Spinal cord (tissue), 10 donors: Measurements from ENCODE around the gene PREP. TPM values are rescaled to one million over a fixed set of nuclear protein-coding genes. Genes with fewer than 3 reads are reported as not detected.

Source experiments
- DNase-seq, 6 donors: peaks; one replicate each; pipeline versions ENCODE4 v3.0.0 to v3.0.0-alpha.2; 2013 to 2015; ENCODE audit warnings: low spot score in 6 of 6, low read depth in 4 of 6
- H3K27ac ChIP-seq: one replicate; pipeline ENCODE4 v1.5.1; 2013; ENCODE audit warnings: low read depth, low read length, control low read depth
- H3K27me3 ChIP-seq: one replicate; pipeline ENCODE4 v1.6.1; 2013; ENCODE audit warnings: low read length; ENCODE audit not compliant: control insufficient read depth, insufficient read depth
- H3K36me3 ChIP-seq: one replicate; pipeline ENCODE4 v1.6.1; 2013; ENCODE audit warnings: low read length; ENCODE audit not compliant: control insufficient read depth, insufficient read depth
- H3K4me1 ChIP-seq: one replicate; pipeline ENCODE4 v1.6.1; 2013; ENCODE audit warnings: low read length; ENCODE audit not compliant: control insufficient read depth, insufficient read depth
- H3K4me3 ChIP-seq: one replicate; pipeline ENCODE4 v1.5.1; 2013; ENCODE audit warnings: low read depth, low read length, control low read depth
- H3K9me3 ChIP-seq: one replicate; pipeline ENCODE4 v1.6.1; 2013; ENCODE audit warnings: low read length; ENCODE audit not compliant: control insufficient read depth, insufficient read depth
- WGBS: methylation state at CpG from one replicate; pipeline ENCODE4 v1.1.5; 2013; ENCODE audit warnings: missing lambda C conversion rate; ENCODE audit not compliant: insufficient coverage; 5-methylcytosine and 5-hydroxymethylcytosine counted together
- polyA plus RNA-seq, 2 donors: library from polyadenylated mRNA; unstranded; fragments of 120-200 nt; gene quantifications; one replicate each; pipeline ENCODE4 v1.2.1, GENCODE V29; 2013; ENCODE audit not compliant: insufficient read length in 2 of 2
- total RNA-seq, 2 donors: library from RNA; depleted of rRNA in 1 of 2; stranded (reverse); fragments of 120-200 nt in 1 of 2; fragments of >200 nt in 1 of 2; gene quantifications; one replicate each; pipeline versions ENCODE4 v1.2.3 to v1.2.4, GENCODE V29; 2013 to 2014
- donor health status: healthy.

PREP gene
- total and polyA plus RNA-seq, 4 donors, result 21.5 to 40.4 (median 35.3) TPM

DNA sequence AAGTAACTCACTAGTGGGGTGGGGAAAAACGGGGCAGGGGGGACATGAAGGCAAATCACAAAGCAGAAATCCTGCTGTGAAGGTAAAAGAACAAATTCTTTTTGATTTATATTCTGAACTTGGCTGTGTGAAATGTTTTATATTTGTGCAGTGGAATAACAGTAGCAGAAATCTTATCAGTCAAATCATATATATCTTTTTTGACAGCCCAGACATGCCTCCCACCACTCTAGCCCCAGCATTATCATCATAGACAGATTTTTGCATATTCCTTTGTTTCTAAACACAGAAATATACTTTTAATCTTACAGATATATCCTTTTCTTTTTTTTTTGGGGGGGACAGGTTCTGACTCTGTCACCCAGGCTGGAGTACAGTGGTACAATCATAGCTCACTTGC is 97.4 kb downstream of the PREP start:
- WGBS, result no CpG with 5 or more reads among the region's 1 CpG
- no peaks in the 10 kb centered on the region for H3K9me3 ChIP-seq

DNA sequence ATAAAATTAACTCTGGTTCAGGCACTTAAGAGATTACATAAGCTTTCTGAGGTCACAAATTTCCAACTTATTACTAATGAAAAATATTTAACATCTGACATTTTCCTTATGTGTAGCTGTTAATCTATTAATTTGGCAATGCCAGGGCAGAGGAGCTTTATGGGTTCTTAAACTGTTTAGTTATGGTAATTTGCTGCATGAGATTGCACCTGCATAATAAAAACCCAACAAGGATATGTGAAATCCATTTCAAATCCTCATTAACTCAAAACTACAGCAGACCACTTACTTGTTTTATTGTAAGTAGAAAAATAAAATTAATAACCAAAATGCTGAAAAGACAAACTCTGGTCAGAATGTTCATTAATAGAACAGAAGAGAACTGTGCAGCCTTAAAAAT is 98.1 kb downstream of the PREP start:
- Histone ChIP-seq H3K9me3 (no peaks in the 10 kb centered on the region), H3K36me3 (peaks cover 7% of the 10 kb centered on the region), H3K4me1 (no peaks in the 10 kb centered on the region), H3K27ac (no peak overlapping the region), H3K4me3 (no peak overlapping the region), H3K27me3 (no peaks in the 10 kb centered on the region)
- DNase-seq, result peak in 1 of 6 donors; percentile 57

More for the DNA sequence above, 97.4 kb downstream of the PREP start:
- H3K27me3 ChIP-seq, result no peaks in the 10 kb centered on the region
- H3K4me1 ChIP-seq, result no peaks in the 10 kb centered on the region
- DNase-seq, result no peak
- no peak overlapping the region for H3K27ac ChIP-seq
- H3K36me3 ChIP-seq, result peaks cover 7% of the 10 kb centered on the region
- H3K4me3 ChIP-seq, result no peak overlapping the region

DNA sequence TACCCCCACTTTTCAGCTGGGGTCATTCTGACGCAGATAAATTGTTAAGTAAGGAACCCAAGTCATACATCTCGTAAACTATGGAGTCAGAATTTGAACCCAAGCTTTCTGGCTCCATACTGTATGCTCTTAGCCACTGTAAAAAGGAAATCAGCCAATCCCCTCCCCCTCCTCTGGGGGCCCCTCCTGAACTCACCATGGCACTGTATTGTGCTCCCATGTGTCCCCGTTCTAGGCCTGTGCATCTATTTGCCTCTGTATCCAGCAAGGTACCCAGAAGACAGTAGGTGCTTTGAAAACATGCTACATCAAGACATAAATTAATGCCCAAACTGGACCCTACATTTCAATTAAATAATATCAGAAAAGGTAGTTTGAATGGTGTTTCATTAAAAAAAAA is 98.5 kb downstream of the PREP start:
- WGBS, result 100% methylated on average over 1 of the region's 3 CpGs
- Histone ChIP-seq H3K27me3 (no peaks in the 10 kb centered on the region), H3K36me3 (peaks cover 7% of the 10 kb centered on the region), H3K9me3 (no peaks in the 10 kb centered on the region), H3K4me1 (no peaks in the 10 kb centered on the region), H3K4me3 (no peak overlapping the region), H3K27ac (no peak overlapping the region)
- no peak for DNase-seq

DNA sequence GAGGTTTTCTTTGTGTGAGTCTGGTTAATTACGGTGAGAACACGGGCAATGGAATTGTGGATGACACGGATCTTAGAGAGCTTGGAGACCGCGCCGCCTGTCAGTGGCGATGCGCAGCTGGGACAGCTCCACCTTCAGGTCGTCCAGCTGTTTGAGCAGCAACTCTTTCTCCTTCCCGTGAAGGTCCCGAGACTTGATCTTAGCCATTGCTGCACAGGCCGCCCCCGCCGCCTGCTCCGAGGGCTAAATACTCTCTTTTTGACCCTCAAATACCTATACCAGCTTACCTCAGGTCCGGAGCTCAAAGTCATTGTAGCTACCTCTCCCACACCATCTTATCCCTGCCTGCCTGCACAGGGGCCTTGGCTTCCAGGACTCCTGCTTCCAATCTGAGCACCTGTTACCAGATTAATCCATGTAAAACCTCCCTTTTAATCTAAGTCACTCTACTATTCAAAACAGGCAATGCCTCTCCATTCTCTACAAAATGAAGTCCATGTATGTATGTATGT is 100.2 kb downstream of the PREP start:
- no peaks in the 10 kb centered on the region for H3K9me3 ChIP-seq
- H3K4me1 ChIP-seq, result no peaks in the 10 kb centered on the region
- H3K27me3 ChIP-seq, result no peaks in the 10 kb centered on the region
- 95% methylated on average over 16 of the region's 16 CpGs for WGBS
- no peak for DNase-seq
- peaks cover 5% of the 10 kb centered on the region for H3K36me3 ChIP-seq
- H3K4me3 ChIP-seq, result no peak overlapping the region
- no peak overlapping the region for H3K27ac ChIP-seq

DNA sequence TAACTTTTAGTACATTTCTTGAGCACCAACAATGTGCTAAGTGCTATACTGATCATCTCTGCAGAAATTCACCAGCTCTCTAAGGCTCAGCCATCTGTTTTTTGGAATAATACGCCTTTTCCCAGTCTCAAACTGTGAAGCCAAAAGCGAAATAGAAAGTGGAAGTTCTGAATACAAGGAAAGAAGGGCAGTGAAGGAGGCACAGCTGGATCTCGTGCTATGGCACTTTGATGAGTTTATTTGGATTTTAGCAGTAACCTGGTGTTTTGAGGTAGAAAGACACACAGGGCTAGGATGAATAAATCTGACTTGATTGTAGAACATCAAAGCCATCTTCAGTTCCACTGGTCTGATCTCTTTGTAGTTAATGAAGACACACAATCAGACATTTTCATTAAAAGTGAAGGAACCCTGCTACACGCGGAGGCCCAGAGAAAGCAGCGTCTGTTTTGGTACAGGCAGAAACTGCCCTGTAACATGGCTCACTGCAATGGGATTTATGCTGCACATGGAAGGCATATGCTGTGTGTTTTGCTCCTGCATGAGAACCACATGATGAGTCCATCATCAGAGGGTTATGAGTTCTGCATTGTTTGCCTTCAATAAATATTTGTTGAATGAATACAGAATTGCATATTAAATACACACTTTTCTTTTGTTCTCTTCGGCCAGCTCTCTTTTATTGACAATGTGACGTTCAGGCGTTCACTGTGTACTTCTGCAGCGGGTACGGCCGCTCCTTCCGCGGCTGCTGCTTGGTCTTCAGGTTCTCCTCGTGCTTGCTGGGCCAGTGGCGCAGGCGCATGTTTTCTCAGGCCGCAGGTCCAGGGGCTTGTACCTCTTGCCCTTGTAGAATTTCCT is 100.9 kb downstream of the PREP start:
- Histone ChIP-seq H3K27me3 (no peaks in the 10 kb centered on the region), H3K36me3 (peaks cover 5% of the 10 kb centered on the region), H3K4me3 (no peak overlapping the region), H3K9me3 (no peaks in the 10 kb centered on the region), H3K27ac (no peak overlapping the region), H3K4me1 (no peaks in the 10 kb centered on the region)
- 86% methylated on average over 17 of the region's 18 CpGs for WGBS
- peak in 2 of 6 donors; percentile 30 to 52 for DNase-seq

DNA sequence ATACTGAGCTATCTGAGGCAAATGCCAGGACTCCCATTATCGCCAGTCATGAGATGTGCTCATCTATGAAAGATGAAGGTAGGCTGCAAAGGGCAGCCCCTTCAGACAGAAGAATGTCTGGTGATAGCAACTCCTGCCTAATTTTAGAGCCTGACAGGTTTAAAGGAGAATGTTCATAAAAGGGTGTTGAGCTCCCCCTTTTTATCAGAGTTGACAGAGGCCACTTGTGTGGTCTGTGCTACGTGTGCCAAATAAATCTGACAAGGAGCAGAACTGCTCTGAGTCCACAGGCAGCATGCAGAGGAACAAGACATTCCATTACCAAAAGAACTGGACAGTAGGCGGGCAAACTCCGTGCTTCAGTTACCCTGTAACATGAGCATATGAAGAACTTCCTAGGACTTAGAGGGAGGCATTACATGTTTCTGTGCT is 101.8 kb downstream of the PREP start:
- H3K36me3 ChIP-seq, result peaks cover 5% of the 10 kb centered on the region
- H3K4me3 ChIP-seq, result no peak overlapping the region
- no peaks in the 10 kb centered on the region for H3K27me3 ChIP-seq
- no peaks in the 10 kb centered on the region for H3K9me3 ChIP-seq
- H3K27ac ChIP-seq, result no peak overlapping the region
- no peaks in the 10 kb centered on the region for H3K4me1 ChIP-seq
- 46% methylated on average over 4 of the region's 4 CpGs for WGBS
- peak in 1 of 6 donors; percentile 41 for DNase-seq

DNA sequence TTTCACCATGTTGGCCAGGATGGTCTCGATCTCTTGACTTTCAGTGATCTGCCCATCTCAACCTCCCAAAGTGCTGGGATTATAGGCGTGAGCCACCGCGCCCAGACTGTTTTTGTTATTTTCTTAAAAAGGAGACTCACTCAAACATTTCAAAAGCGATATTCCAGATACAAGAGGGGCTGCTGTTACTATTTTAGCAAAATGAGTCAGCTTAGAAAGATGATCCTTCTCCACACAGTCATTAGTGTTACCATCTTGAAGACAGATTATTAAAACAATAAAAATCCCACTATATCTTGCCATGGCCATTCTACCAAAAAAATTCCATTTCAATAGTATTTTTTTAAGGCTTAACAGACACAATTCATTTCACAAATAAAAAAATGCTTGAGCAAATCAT is 102.8 kb downstream of the PREP start:
- H3K36me3 ChIP-seq, result peaks cover 5% of the 10 kb centered on the region
- H3K9me3 ChIP-seq, result no peaks in the 10 kb centered on the region
- no peaks in the 10 kb centered on the region for H3K4me1 ChIP-seq
- no peak for DNase-seq
- 90% methylated on average over 2 of the region's 5 CpGs for WGBS
- no peak overlapping the region for H3K4me3 ChIP-seq
- H3K27ac ChIP-seq, result no peak overlapping the region
- H3K27me3 ChIP-seq, result no peaks in the 10 kb centered on the region

DNA sequence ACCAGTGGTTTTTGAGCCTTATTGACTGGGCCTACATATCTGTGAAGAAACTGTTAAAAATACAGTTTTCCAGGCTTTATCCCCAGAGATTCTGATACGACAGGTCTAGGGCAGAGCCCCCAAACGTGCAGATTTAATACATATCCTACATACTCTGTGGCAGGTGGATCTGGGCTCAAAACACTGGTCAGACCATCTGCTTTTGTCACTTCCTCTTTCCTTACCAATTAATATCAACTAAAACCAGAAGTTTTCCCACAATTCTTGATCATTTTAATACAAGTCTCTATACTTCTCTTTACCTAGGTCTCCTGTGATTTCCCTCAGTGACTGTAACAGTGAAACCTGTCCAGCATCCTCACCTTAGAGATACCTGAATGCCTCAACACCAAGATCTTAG is 108.8 kb downstream of the PREP start:
- 87% methylated on average over 2 of the region's 2 CpGs for WGBS
- Histone ChIP-seq H3K27me3 (no peaks in the 10 kb centered on the region), H3K4me3 (no peak overlapping the region), H3K36me3 (no peaks in the 10 kb centered on the region), H3K4me1 (no peaks in the 10 kb centered on the region), H3K9me3 (no peaks in the 10 kb centered on the region), H3K27ac (no peak overlapping the region)
- no peak for DNase-seq

DNA sequence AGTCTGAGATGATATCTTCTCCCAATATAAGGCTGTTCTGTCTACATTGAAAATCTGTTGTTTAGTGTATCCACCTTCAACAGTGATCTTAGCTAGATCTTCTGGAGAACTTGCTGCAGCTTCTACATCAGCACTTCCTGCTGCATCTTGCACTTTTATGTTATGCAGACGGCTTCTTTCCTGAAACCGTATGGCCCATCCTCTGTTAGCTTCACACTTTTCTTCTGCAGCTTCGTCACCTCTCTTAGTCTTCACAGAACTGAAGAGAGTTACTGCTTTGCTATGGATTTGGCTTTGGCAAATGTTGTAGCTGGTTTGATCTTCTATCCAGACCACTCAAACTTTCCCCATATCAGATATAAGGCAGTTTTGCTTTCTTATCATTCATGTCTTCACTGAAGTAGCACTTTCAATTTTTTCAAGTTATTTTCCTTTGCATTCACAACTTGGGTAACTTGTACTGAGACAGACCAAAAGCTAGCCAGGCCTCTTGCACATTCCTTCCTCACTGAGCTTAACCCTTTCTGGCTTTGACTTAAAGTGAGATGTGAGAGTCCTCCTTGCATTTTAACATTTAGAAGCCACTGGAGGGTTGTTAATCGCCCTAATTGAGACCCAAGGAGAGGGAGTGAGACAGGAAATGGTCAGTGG is 110.1 kb downstream of the PREP start:
- no peaks in the 10 kb centered on the region for H3K9me3 ChIP-seq
- H3K27me3 ChIP-seq, result no peaks in the 10 kb centered on the region
- H3K36me3 ChIP-seq, result no peaks in the 10 kb centered on the region
- 100% methylated on average over 1 of the region's 4 CpGs for WGBS
- no peak overlapping the region for H3K4me3 ChIP-seq
- DNase-seq, result no peak
- no peak overlapping the region for H3K27ac ChIP-seq
- H3K4me1 ChIP-seq, result no peaks in the 10 kb centered on the region

DNA sequence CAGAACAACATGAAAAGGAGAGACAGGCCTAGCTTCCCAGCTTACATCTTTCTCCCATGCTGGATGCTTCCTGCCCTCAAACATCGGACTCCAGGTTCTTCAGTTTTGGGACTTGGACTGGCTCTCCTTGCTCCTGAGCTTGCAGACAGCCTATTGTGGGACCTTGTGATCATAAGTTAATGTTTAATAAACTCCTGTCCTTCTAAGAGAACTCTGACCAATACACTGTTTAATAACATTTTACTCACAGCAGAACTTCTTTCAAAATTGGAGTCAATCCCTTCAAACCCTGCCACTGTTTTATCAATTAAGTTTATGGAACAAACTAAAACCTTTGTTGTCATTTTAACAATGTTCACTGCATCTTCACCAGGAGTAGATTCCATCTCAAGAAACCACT is 111.4 kb downstream of the PREP start:
- no CpG with 5 or more reads among the region's 1 CpG for WGBS
- H3K4me1 ChIP-seq, result no peaks in the 10 kb centered on the region

More for the DNA sequence above, 111.4 kb downstream of the PREP start:
- DNase-seq, result no peak
- no peak overlapping the region for H3K4me3 ChIP-seq
- H3K9me3 ChIP-seq, result no peaks in the 10 kb centered on the region
- H3K27me3 ChIP-seq, result no peaks in the 10 kb centered on the region
- no peaks in the 10 kb centered on the region for H3K36me3 ChIP-seq
- no peak overlapping the region for H3K27ac ChIP-seq
